H1 (cell line): ENCODE results near the gene AAMP. TPM values are rescaled to one million over a fixed set of nuclear protein-coding genes. Genes with fewer than 3 reads are reported as not detected.

ENCODE experiments used
- CTCF ChIA-PET: fragments of 300-600 bp; sonication (Branson Sonifier 250); formaldehyde crosslinking; loops from one replicate; lab custom pipeline; 2021; ENCODE audit not compliant: partially characterized antibody; lab: Charles Lee
- POLR2A ChIA-PET: fragments of 300-600 bp; sonication (Branson Sonifier 250); formaldehyde crosslinking; loops from one replicate; lab custom pipeline; 2021; ENCODE audit warnings: inconsistent platforms; ENCODE audit not compliant: partially characterized antibody; lab: Charles Lee
- DNase-seq, 2 experiments: peaks; one replicate each; pipeline versions ENCODE4 v3.0.0 to v3.0.0-alpha.2; 2010 to 2022; ENCODE audit warnings: low spot score in 2 of 2, low read depth in 1 of 2, mixed read lengths in 1 of 2
- FAIRE-seq: peaks from 2 replicates; lab custom pipeline; 2011; peaks lifted over from hg19 to GRCh38; lab: Jason Lieb, UNC
- H2AFZ ChIP-seq: 2 replicates; pipeline ENCODE4 v1.8.1; 2012; ENCODE audit warnings: low read length, inconsistent platforms
- H2AK5ac ChIP-seq: 2 replicates; pipeline ENCODE4 v1.6.1; 2013; ENCODE audit warnings: low read depth, low read length
- H2BK120ac ChIP-seq: replicated peaks from 2 replicates; pipeline ENCODE3; 2013; ENCODE audit warnings: low read depth, low read length, inconsistent platforms
- H2BK12ac ChIP-seq: 2 replicates; pipeline ENCODE4 v1.6.1; 2013; ENCODE audit warnings: low read depth, low read length
- H2BK15ac ChIP-seq: 2 replicates; pipeline ENCODE4 v1.6.1; 2013; ENCODE audit warnings: low read length
- H2BK20ac ChIP-seq: 2 replicates; pipeline ENCODE4 v1.6.1; 2013; ENCODE audit warnings: low read length
- H2BK5ac ChIP-seq: 2 replicates; pipeline ENCODE4 v1.6.1; 2013; ENCODE audit warnings: low read depth, low read length
- H3K14ac ChIP-seq: 2 replicates; pipeline ENCODE4 v1.6.1; 2013; ENCODE audit warnings: inconsistent platforms; ENCODE audit not compliant: insufficient read length
- H3K18ac ChIP-seq: 2 replicates; pipeline ENCODE4 v1.6.1; 2013; ENCODE audit warnings: low read length; ENCODE audit errors: extremely low read depth
- H3K23ac ChIP-seq: 2 replicates; pipeline ENCODE4 v1.6.1; 2013; ENCODE audit warnings: inconsistent platforms; ENCODE audit not compliant: insufficient read length
- H3K23me2 ChIP-seq: 2 replicates; pipeline ENCODE4 v1.6.1; 2013; ENCODE audit warnings: low read depth, low read length
- H3K27ac ChIP-seq: 2 replicates; pipeline ENCODE4 v1.6.1; 2011; ENCODE audit warnings: low read depth, low read length, inconsistent platforms
- H3K27me3 ChIP-seq, 4 experiments: replicated peaks in 1 of 4; 1 replicate in 1 of 4; 2 replicates in 3 of 4; pipeline versions ENCODE4 v1.6.1 to v1.8.1; 2011 to 2013; ENCODE audit warnings: low read length in 3 of 4, mild to moderate bottlenecking in 3 of 4, inconsistent platforms in 2 of 4, mixed read lengths in 2 of 4, moderate library complexity in 1 of 4; ENCODE audit not compliant: control insufficient read depth in 3 of 4, insufficient read depth in 3 of 4; ENCODE audit errors: extremely low read depth in 1 of 4
- H3K36me3 ChIP-seq, 4 experiments: 2 replicates each; pipeline versions ENCODE4 v1.6.1 to v1.8.1; 2011 to 2013; ENCODE audit warnings: mild to moderate bottlenecking in 4 of 4, low read length in 3 of 4, moderate library complexity in 2 of 4, control low read depth in 1 of 4, inconsistent platforms in 1 of 4; ENCODE audit not compliant: insufficient read depth in 4 of 4, control insufficient read depth in 2 of 4
- H3K4ac ChIP-seq: replicated peaks from 2 replicates; pipeline ENCODE3; 2013; ENCODE audit warnings: low read length, low read depth, mixed read lengths, inconsistent platforms; ENCODE audit not compliant: insufficient read length
- H3K4me1 ChIP-seq, 4 experiments: replicated peaks in 1 of 4; 1 replicate in 1 of 4; 2 replicates in 3 of 4; pipeline versions ENCODE4 v1.6.1 to v1.8.1; 2011 to 2013; ENCODE audit warnings: low read length in 3 of 4, inconsistent platforms in 2 of 4, mixed read lengths in 1 of 4; ENCODE audit not compliant: insufficient read depth in 4 of 4, control insufficient read depth in 3 of 4
- H3K4me2 ChIP-seq, 2 experiments: 2 replicates each; pipeline versions ENCODE4 v1.6.1 to v1.8.1; 2011 to 2013; ENCODE audit warnings: low read depth in 2 of 2, low read length in 2 of 2, control low read depth in 1 of 2, inconsistent platforms in 1 of 2, mild to moderate bottlenecking in 1 of 2; ENCODE audit not compliant: insufficient read depth in 1 of 2
- H3K4me3 ChIP-seq, 4 experiments: fragments of 200-600, 300-600 bp in 1 of 4; sonication (generic), shearing (Covaris generic), sonication (Bioruptor Twin) in 1 of 4; 2 replicates each; pipeline versions ENCODE4 v1.5.1 to v1.8.1; 2011 to 2016; ENCODE audit warnings: low read length in 4 of 4, low read depth in 3 of 4, control low read depth in 2 of 4, inconsistent platforms in 2 of 4, mild to moderate bottlenecking in 2 of 4, mixed read lengths in 1 of 4, moderate library complexity in 1 of 4; ENCODE audit not compliant: insufficient read depth in 2 of 4; ENCODE audit errors: extremely low read depth in 1 of 4
- H3K56ac ChIP-seq: replicated peaks from 2 replicates; pipeline ENCODE3; 2013; ENCODE audit warnings: low read depth, mild to moderate bottlenecking, mixed read lengths, low read length, inconsistent platforms; ENCODE audit not compliant: insufficient read length
- H3K79me1 ChIP-seq: 2 replicates; pipeline ENCODE4 v1.6.1; 2013; ENCODE audit warnings: low read depth, low read length, control low read depth
- H3K79me2 ChIP-seq, 2 experiments: 2 replicates each; pipeline versions ENCODE4 v1.6.1 to v1.8.1; 2012 to 2013; ENCODE audit warnings: low read length in 2 of 2, mild to moderate bottlenecking in 2 of 2, inconsistent platforms in 1 of 2; ENCODE audit not compliant: insufficient read depth in 2 of 2, control insufficient read depth in 1 of 2
- H3K9ac ChIP-seq, 4 experiments: replicated peaks in 1 of 4; 1 replicate in 1 of 4; 2 replicates in 3 of 4; pipeline versions ENCODE4 v1.6.1 to v1.8.1; 2011 to 2013; ENCODE audit warnings: low read depth in 3 of 4, low read length in 3 of 4, control low read depth in 2 of 4, mild to moderate bottlenecking in 2 of 4, moderate library complexity in 2 of 4, inconsistent platforms in 1 of 4; ENCODE audit errors: extremely low read depth in 1 of 4
- H3K9me3 ChIP-seq, 2 experiments: 2 replicates each; pipeline versions ENCODE4 v1.6.1 to v1.8.1; 2012 to 2013; ENCODE audit warnings: mild to moderate bottlenecking in 2 of 2, moderate library complexity in 2 of 2, control low read depth in 1 of 2, inconsistent platforms in 1 of 2, low read depth in 1 of 2, low read length in 1 of 2, mixed read lengths in 1 of 2; ENCODE audit not compliant: insufficient read depth in 2 of 2
- H4K20me1 ChIP-seq, 2 experiments: replicated peaks in 1 of 2; 2 replicates each; pipeline versions ENCODE3 to v1.8.1; 2011 to 2013; ENCODE audit warnings: inconsistent platforms in 2 of 2, low read length in 2 of 2, mild to moderate bottlenecking in 1 of 2; ENCODE audit not compliant: insufficient read depth in 2 of 2, control insufficient read depth in 1 of 2
- H4K5ac ChIP-seq: 2 replicates; pipeline ENCODE4 v1.6.1; 2013; ENCODE audit warnings: low read length, low read depth, mixed read lengths, inconsistent platforms; ENCODE audit not compliant: insufficient read length
- H4K8ac ChIP-seq: 2 replicates; pipeline ENCODE4 v1.8.0; 2013; ENCODE audit warnings: mild to moderate bottlenecking, moderate library complexity, low read length, inconsistent platforms; ENCODE audit not compliant: insufficient read depth; ENCODE audit errors: extremely low read depth
- H4K91ac ChIP-seq: replicated peaks from 2 replicates; pipeline ENCODE3; 2013; ENCODE audit warnings: low read length, mixed read lengths, inconsistent platforms; ENCODE audit not compliant: insufficient read length
- MAX ChIP-seq: IDR thresholded peaks from 2 replicates; pipeline ENCODE4 v1.6.1; 2012; ENCODE audit warnings: inconsistent platforms
- SRF ChIP-seq: IDR thresholded peaks from 2 replicates; pipeline ENCODE4 v1.6.1; 2011; ENCODE audit warnings: mild to moderate bottlenecking, low read depth, low read length, moderate library complexity
- WGBS, 2 experiments: shearing (Covaris generic) in 1 of 2; methylation state at CpG; one replicate each; pipeline versions ENCODE4 v1.1.6 to v1.1.7; 2013 to 2015; ENCODE audit warnings: low lambda C conversion rate in 2 of 2, mixed read lengths in 2 of 2, inconsistent platforms in 1 of 2, low coverage in 1 of 2, missing lambda C conversion rate in 1 of 2; ENCODE audit not compliant: insufficient replicate concordance in 2 of 2, insufficient coverage in 1 of 2, insufficient read length in 1 of 2; ENCODE audit errors: extremely low coverage in 1 of 2, missing lambda C conversion rate in 1 of 2; 5-methylcytosine and 5-hydroxymethylcytosine counted together
- polyA plus RNA-seq, 7 experiments: library from polyadenylated mRNA; depleted of rRNA in 3 of 7; stranded (reverse) in 5 of 7; unstranded in 2 of 7; fragments of >200 nt in 5 of 7; fragments of 200-250 nt in 2 of 7; gene quantifications; 1 replicate in 5 of 7; 2 replicates in 1 of 7; 4 replicates in 1 of 7; pipeline versions ENCODE4 v1.2.1 to v1.2.3, GENCODE V29; 2011 to 2013; ENCODE audit warnings: missing spikeins in 2 of 7, mixed read lengths in 2 of 7
- total RNA-seq: library from RNA; stranded (reverse); fragmentation: NEBNext Ultra II Directional; extraction: Animal tissue kit (Norgen Biotek cat#: 25700); gene quantifications from 2 replicates; pipeline ENCODE4 v1.2.1, GENCODE V29; 2021

The AAMP gene
- total and polyA plus RNA-seq, 2 of the 8 experiments (the other 6 are each of a cell fraction or from before 2014, with no cell fraction given), result 119 to 125 TPM

- no peaks in the 10 kb centered on the region for H3K27me3 ChIP-seq
- H3K4me2 ChIP-seq, result no peak overlapping the region
- CTCF ChIA-PET, result interaction anchor here (0.6 to 3.1 kb wide), 8 partner anchors 9 to 68 kb away, joined by 3 to 25 read pairs (median 10); partner anchors contain the start of gene GPBAR1
- TF ChIP-seq SRF (no peak), MAX (no peak)
- peaks cover 0 to 3% of the 10 kb centered on the region in 2 experiments for H4K20me1 ChIP-seq
- H3K4me1 ChIP-seq, result no peaks in the 10 kb centered on the region
- H2AK5ac ChIP-seq, result no peak overlapping the region
- no peaks in the 10 kb centered on the region for H3K79me1 ChIP-seq
- no peak overlapping the region for H4K91ac ChIP-seq
- POLR2A ChIA-PET, result interaction anchor here (0.6 to 2.2 kb wide), 8 partner anchors 10 to 358 kb away, joined by 3 to 6 read pairs (median 3); partner anchors contain the start of gene GPBAR1
- no peak overlapping the region for H3K4ac ChIP-seq
- WGBS, 2 experiments, result 94% methylated on average over 4 of the region's 4 CpGs; no CpG with 5 or more reads in 1 of the 2 experiments
- no peak for FAIRE-seq
- H3K4me3 ChIP-seq, result no peak overlapping the region
- no peak overlapping the region for H3K9ac ChIP-seq
- H3K36me3 ChIP-seq, result peaks cover 20 to 82% (median 58%) of the 10 kb centered on the region in 4 experiments
- H4K5ac ChIP-seq, result no peak overlapping the region
- H3K23ac ChIP-seq, result no peak overlapping the region
- no peaks in the 10 kb centered on the region for H3K23me2 ChIP-seq
- H3K56ac ChIP-seq, result no peak overlapping the region
- DNase-seq, result no peak
- H2AFZ ChIP-seq, result no peak overlapping the region
- no peak overlapping the region for H2BK5ac ChIP-seq
- H2BK20ac ChIP-seq, result no peak overlapping the region
- H3K27ac ChIP-seq, result no peak overlapping the region
- H2BK12ac ChIP-seq, result no peak overlapping the region
- H3K14ac ChIP-seq, result no peak overlapping the region
- no peak overlapping the region for H2BK120ac ChIP-seq
- peaks cover 0 to 9% of the 10 kb centered on the region in 2 experiments; a peak in 2 of 4 replicates for H3K79me2 ChIP-seq
- no peak overlapping the region for H4K8ac ChIP-seq
- H2BK15ac ChIP-seq, result no peak overlapping the region
- no peak overlapping the region for H3K18ac ChIP-seq
- H3K9me3 ChIP-seq, result no peaks in the 10 kb centered on the region
Measured at GRCh38 chr2:218229851-218230250, 40.1 kb downstream of the AAMP start.
